Neural progenitor cell (in vitro differentiated cells): Measurements from ENCODE around the gene NUP107. TPM values are rescaled to one million over a fixed set of nuclear protein-coding genes. Genes with fewer than 3 reads are reported as not detected.

Experiments used
- DNase-seq: peaks from one replicate; pipeline ENCODE4 v3.0.0-alpha.2; 2016; ENCODE audit warnings: low spot score
- H2AFZ ChIP-seq: fragments of 200-600 bp; sonication (generic); replicated peaks from 2 replicates; pipeline ENCODE4 v1.6.1; 2016; ENCODE audit warnings: antibody characterized with exemption
- H3F3A ChIP-seq: fragments of 200-600 bp; sonication (generic); 2 replicates; pipeline ENCODE4 v1.6.1; 2016; ENCODE audit warnings: antibody characterized with exemption, low read depth
- H3K27ac ChIP-seq: fragments of 200-600 bp; sonication (generic); 2 replicates; pipeline ENCODE4 v1.5.1; 2016; ENCODE audit warnings: mild to moderate bottlenecking
- H3K27me3 ChIP-seq: fragments of 200-600 bp; sonication (generic); 2 replicates; pipeline ENCODE4 v1.6.1; 2016; ENCODE audit warnings: mild to moderate bottlenecking, moderate library complexity
- H3K36me3 ChIP-seq: fragments of 200-600 bp; sonication (generic); 2 replicates; pipeline ENCODE4 v1.5.1; 2016
- H3K4me1 ChIP-seq: fragments of 200-600 bp; sonication (generic); 2 replicates; pipeline ENCODE4 v1.6.1; 2016; ENCODE audit warnings: mixed run types
- H3K4me2 ChIP-seq: fragments of 200-600 bp; sonication (generic); 2 replicates; pipeline ENCODE4 v1.6.1; 2016
- H3K4me3 ChIP-seq: fragments of 200-600 bp; sonication (generic); 2 replicates; pipeline ENCODE4 v1.5.1; 2016
- H3K79me2 ChIP-seq: fragments of 200-600 bp; sonication (generic); 2 replicates; pipeline ENCODE4 v1.6.1; 2016; ENCODE audit warnings: low read depth
- H3K9ac ChIP-seq: fragments of 200-600 bp; sonication (generic); 2 replicates; pipeline ENCODE4 v1.6.1; 2016
- H3K9me3 ChIP-seq: fragments of 200-600 bp; sonication (generic); 2 replicates; pipeline ENCODE4 v1.5.1; 2016; ENCODE audit warnings: low read depth
- H4K20me1 ChIP-seq: fragments of 200-600 bp; sonication (generic); 2 replicates; pipeline ENCODE4 v1.6.1; 2016; ENCODE audit warnings: low read depth
- H3K27ac Mint-ChIP-seq: 3 replicates; pipeline ENCODE4 v1.8.0; 2021; ENCODE audit warnings: mixed read lengths
- H3K27me3 Mint-ChIP-seq: 2 replicates; pipeline ENCODE4 v1.8.0; 2022; ENCODE audit warnings: low read depth, mild to moderate bottlenecking, inconsistent platforms, moderate library complexity, mixed read lengths; ENCODE audit not compliant: insufficient read depth
- H3K36me3 Mint-ChIP-seq: 3 replicates; pipeline ENCODE4 v1.8.0; 2021; ENCODE audit warnings: mixed read lengths
- H3K4me1 Mint-ChIP-seq: 3 replicates; pipeline ENCODE4 v1.8.0; 2021; ENCODE audit warnings: mixed read lengths
- H3K4me3 Mint-ChIP-seq: 3 replicates; pipeline ENCODE4 v1.8.0; 2021; ENCODE audit warnings: mild to moderate bottlenecking, moderate library complexity, mixed read lengths
- H3K9me3 Mint-ChIP-seq: 3 replicates; pipeline ENCODE4 v1.8.0; 2020; ENCODE audit warnings: mixed read lengths
- EZH2 ChIP-seq: fragments of 200-600 bp; sonication (generic); IDR thresholded peaks from 2 replicates; pipeline ENCODE4 v1.6.1; 2017; ENCODE audit warnings: antibody characterized with exemption, mild to moderate bottlenecking, moderate library complexity
- EZH2phosphoT487 ChIP-seq: fragments of 200-600 bp; sonication (generic); IDR thresholded peaks from 2 replicates; pipeline ENCODE4 v1.6.1; 2017; ENCODE audit warnings: antibody characterized with exemption
- total RNA-seq: library from RNA; depleted of rRNA; stranded (reverse); fragments of >200 nt; gene quantifications from 2 replicates; pipeline ENCODE4 v1.2.3, GENCODE V29; 2015; ENCODE audit warnings: low replicate concordance
- TF ChIP-seq, protein P1 (sequence below): fragments of 200-600 bp; sonication (generic); IDR thresholded peaks from 2 replicates; pipeline ENCODE4 v1.5.1; 2017; ENCODE audit warnings: antibody characterized with exemption, mild to moderate bottlenecking

NUP107 gene
- total RNA-seq, 1 donor from 2014 or later: 231 TPM

DNA sequence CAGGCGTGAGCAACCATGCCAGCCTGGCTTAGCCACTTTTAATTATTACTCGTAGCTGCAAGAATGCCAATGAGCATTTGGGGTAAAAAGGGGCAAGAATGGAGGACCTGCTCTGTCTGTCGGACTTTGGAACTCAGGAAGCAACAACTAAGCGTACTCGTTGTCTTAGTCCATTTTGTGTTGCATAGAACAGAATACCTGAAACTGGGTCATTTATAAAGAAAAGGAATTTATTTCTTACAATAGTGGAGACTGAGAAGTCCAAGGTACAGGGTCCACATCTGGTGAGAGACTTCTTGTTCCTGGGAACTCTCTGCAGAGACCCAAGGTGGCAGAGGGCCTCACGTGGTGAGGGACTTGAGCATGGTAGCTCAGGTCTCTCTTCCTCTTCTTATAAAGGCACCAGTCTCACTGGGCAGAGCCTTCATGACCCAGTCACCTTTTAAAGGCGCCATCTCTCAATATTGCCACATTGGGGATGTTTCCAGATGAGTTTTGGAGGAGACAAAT, 88.4 kb downstream of the NUP107 start:
- Histone ChIP-seq H4K20me1 (no peaks in the 10 kb centered on the region), H3K79me2 (no peaks in the 10 kb centered on the region), H3K9me3 (no peaks in the 10 kb centered on the region), H3K9ac (no peak overlapping the region), H3K27ac (no peak overlapping the region), H3K36me3 (no peaks in the 10 kb centered on the region), H3K4me2 (no peak overlapping the region), H3K4me3 (no peak overlapping the region), H3K27me3 (no peaks in the 10 kb centered on the region), H3F3A (no peaks in the 10 kb centered on the region), H3K4me1 (no peaks in the 10 kb centered on the region), H2AFZ (no peak overlapping the region)
- DNase-seq: no peak
- H3K36me3 Mint-ChIP-seq: no peaks in the 10 kb centered on the region
- H3K4me3 Mint-ChIP-seq: no peak overlapping the region
- no peaks in the 10 kb centered on the region for H3K9me3 Mint-ChIP-seq
- TF ChIP-seq EZH2phosphoT487: no peak
- TF ChIP-seq, protein P1, sequence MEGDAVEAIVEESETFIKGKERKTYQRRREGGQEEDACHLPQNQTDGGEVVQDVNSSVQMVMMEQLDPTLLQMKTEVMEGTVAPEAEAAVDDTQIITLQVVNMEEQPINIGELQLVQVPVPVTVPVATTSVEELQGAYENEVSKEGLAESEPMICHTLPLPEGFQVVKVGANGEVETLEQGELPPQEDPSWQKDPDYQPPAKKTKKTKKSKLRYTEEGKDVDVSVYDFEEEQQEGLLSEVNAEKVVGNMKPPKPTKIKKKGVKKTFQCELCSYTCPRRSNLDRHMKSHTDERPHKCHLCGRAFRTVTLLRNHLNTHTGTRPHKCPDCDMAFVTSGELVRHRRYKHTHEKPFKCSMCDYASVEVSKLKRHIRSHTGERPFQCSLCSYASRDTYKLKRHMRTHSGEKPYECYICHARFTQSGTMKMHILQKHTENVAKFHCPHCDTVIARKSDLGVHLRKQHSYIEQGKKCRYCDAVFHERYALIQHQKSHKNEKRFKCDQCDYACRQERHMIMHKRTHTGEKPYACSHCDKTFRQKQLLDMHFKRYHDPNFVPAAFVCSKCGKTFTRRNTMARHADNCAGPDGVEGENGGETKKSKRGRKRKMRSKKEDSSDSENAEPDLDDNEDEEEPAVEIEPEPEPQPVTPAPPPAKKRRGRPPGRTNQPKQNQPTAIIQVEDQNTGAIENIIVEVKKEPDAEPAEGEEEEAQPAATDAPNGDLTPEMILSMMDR: no peak
- no peak for TF ChIP-seq EZH2
- peaks cover 2% of the 10 kb centered on the region for H3K4me1 Mint-ChIP-seq
- H3K27me3 Mint-ChIP-seq: no peaks in the 10 kb centered on the region
- H3K27ac Mint-ChIP-seq: no peak overlapping the region

DNA sequence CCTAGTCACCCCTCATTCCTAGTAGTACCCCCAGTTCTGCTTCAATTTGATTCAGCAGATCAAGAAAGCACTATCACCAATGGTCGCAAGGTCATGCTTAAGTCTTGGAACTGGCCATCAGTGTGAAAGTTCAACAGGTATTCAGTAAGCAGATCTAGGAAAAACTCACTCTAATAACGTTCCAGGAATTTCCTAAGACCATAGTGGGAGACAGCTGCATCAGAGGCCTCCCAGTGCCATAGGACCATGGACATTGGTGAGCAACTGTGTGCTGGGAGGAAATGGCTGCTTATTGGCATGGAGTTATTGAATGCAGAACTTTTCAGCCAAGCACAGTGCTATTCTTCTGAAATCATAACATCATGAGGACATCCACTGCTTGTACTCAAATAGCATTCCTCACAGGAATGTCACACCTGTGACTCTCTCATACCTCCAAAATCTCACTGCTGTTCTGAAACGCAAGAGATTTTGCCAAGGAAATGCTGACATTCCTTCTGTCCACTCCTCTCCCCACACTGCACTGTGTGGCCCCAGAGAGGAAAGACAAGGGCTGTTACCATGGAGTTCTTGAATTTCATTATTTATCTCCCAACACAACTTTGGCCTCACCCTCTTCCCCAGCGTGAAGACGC, 90.3 kb downstream of the NUP107 start:
- Mint-ChIP-seq H3K27ac (no peak overlapping the region), H3K36me3 (no peaks in the 10 kb centered on the region), H3K9me3 (no peaks in the 10 kb centered on the region), H3K27me3 (no peaks in the 10 kb centered on the region), H3K4me3 (no peak overlapping the region), H3K4me1 (peaks cover 2% of the 10 kb centered on the region)
- no peaks in the 10 kb centered on the region for H3K9me3 ChIP-seq
- no peak overlapping the region for H3K4me2 ChIP-seq
- no peak overlapping the region for H3K4me3 ChIP-seq
- no peaks in the 10 kb centered on the region for H3K27me3 ChIP-seq
- TF ChIP-seq, protein P1: no peak
- TF ChIP-seq EZH2phosphoT487 (no peak), EZH2 (no peak)
- DNase-seq: no peak
- no peaks in the 10 kb centered on the region for H3K36me3 ChIP-seq
- no peak overlapping the region for H2AFZ ChIP-seq
- no peaks in the 10 kb centered on the region for H3K4me1 ChIP-seq
- H3F3A ChIP-seq: no peaks in the 10 kb centered on the region
- no peak overlapping the region for H3K9ac ChIP-seq
- H4K20me1 ChIP-seq: no peaks in the 10 kb centered on the region
- H3K79me2 ChIP-seq: no peaks in the 10 kb centered on the region
- H3K27ac ChIP-seq: no peak overlapping the region

DNA sequence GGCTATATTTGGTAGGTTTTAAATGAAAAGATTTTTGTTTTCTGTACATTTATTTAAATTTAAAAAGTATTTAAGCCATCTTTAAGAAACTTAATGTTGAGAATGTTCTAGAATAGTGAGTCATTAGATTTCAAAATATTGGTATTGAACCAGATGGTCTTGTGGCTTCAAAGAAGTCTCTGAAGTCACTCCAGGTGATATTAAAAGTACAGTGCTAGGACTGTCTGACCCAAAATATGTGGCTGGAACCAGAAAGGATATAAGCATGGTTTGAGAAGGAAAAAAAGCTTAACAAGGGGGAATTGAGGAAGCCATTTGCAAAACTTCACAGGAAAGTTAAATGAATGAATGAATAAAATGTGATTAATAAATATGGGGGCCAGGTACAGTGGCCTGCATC, 92.5 kb downstream of the NUP107 start:
- peaks cover 2% of the 10 kb centered on the region for H3K4me1 Mint-ChIP-seq
- H3K4me1 ChIP-seq: no peaks in the 10 kb centered on the region
- no peaks in the 10 kb centered on the region for H3F3A ChIP-seq
- H3K36me3 Mint-ChIP-seq: no peaks in the 10 kb centered on the region
- no peak overlapping the region for H3K4me3 ChIP-seq
- H3K27ac ChIP-seq: no peak overlapping the region
- H3K9ac ChIP-seq: no peak overlapping the region
- no peaks in the 10 kb centered on the region for H3K79me2 ChIP-seq
- no peak overlapping the region for H2AFZ ChIP-seq
- H3K4me3 Mint-ChIP-seq: no peak overlapping the region
- no peaks in the 10 kb centered on the region for H4K20me1 ChIP-seq
- H3K9me3 Mint-ChIP-seq: no peaks in the 10 kb centered on the region
- TF ChIP-seq, protein P1: no peak
- no peak for TF ChIP-seq EZH2phosphoT487
- no peak for TF ChIP-seq EZH2
- no peaks in the 10 kb centered on the region for H3K36me3 ChIP-seq
- no peak overlapping the region for H3K27ac Mint-ChIP-seq
- DNase-seq: no peak
- H3K27me3 ChIP-seq: no peaks in the 10 kb centered on the region
- no peaks in the 10 kb centered on the region for H3K9me3 ChIP-seq
- H3K27me3 Mint-ChIP-seq: no peaks in the 10 kb centered on the region
- no peak overlapping the region for H3K4me2 ChIP-seq
